GM12872 (cell line): ENCODE results near the gene TAP1.
A peak's percentile ranks its signal among the peaks of the same experiment; 100 is the strongest.

Experiments
- CTCF ChIP-seq: IDR thresholded peaks from 3 replicates; pipeline ENCODE4 v1.5.1; 2011; ENCODE audit warnings: low read depth, mild to moderate bottlenecking, low read length, moderate library complexity; ENCODE audit not compliant: insufficient read depth

Gene TAP1

GRCh38 chr6:32840604-32841246 is 12.8 kb downstream of the TAP1 start:
- no peak for TF ChIP-seq CTCF

GRCh38 chr6:32839356-32839755 is 14.1 kb downstream of the TAP1 start:
- TF ChIP-seq CTCF: no peak

GRCh38 chr6:32838114-32838958 is 15.2 kb downstream of the TAP1 start, which contains the start of gene TAP2:
TSS of gene TAP2 (minus strand) at chr6:32838739. CDS start at chr6:32838233, 506 bp downstream.
- TF ChIP-seq CTCF: peak; percentile 90

- TF ChIP-seq CTCF: no peak
Measured at GRCh38 chr6:32837651-32838113, 15.8 kb downstream of the TAP1 start.

GRCh38 chr6:32836873-32837272 is 16.6 kb downstream of the TAP1 start:
- TF ChIP-seq CTCF: no peak

GRCh38 chr6:32835167-32835893 is 18.2 kb downstream of the TAP1 start:
- TF ChIP-seq CTCF: no peak

GRCh38 chr6:32833664-32834063 is 19.8 kb downstream of the TAP1 start:
- no peak for TF ChIP-seq CTCF
